ENCODE measurements around the gene TNNC1.

- TF ChIP-seq CTCF (IDR thresholded peaks at IDR 0.05) (no peak), ZFX (IDR thresholded peaks at IDR 0.05; ENCODE audit: borderline replicate concordance) (no peak)
Measured at GRCh38 chr3:52442409-52443267, 11.2 kb downstream of the TNNC1 start.

Measured in 22Rv1 (cell line).